H9 (cell line): ENCODE results near the gene C4orf36. TPM values are rescaled to one million over a fixed set of nuclear protein-coding genes. Genes with fewer than 3 reads are reported as not detected.
A peak's percentile ranks its signal among the peaks of the same experiment; 100 is the strongest.

Source experiments
- DNase-seq: peaks from one replicate; pipeline ENCODE4 v3.0.0-alpha.2; 2017
- H2AFZ ChIP-seq: one replicate; pipeline ENCODE4 v1.6.1; 2013; ENCODE audit warnings: mild to moderate bottlenecking, low read length, control low read depth, moderate library complexity
- H2AK5ac ChIP-seq: 2 replicates; pipeline ENCODE4 v1.6.1; 2013; ENCODE audit warnings: low read length, control low read depth, mixed read lengths; ENCODE audit not compliant: insufficient read length
- H2BK120ac ChIP-seq: one replicate; pipeline ENCODE4 v1.6.1; 2013; ENCODE audit warnings: low read depth, mild to moderate bottlenecking, low read length, control low read depth, inconsistent platforms; ENCODE audit not compliant: poor library complexity, severe bottlenecking
- H2BK12ac ChIP-seq: 2 replicates; pipeline ENCODE4 v1.6.1; 2013; ENCODE audit warnings: low read length, control low read depth, mixed read lengths, low read depth; ENCODE audit not compliant: insufficient read length
- H2BK15ac ChIP-seq: 2 replicates; pipeline ENCODE4 v1.6.1; 2013; ENCODE audit warnings: low read depth, low read length, control low read depth
- H2BK20ac ChIP-seq: one replicate; pipeline ENCODE4 v1.6.1; 2013; ENCODE audit warnings: low read depth, mild to moderate bottlenecking, low read length, control low read depth, inconsistent platforms; ENCODE audit not compliant: poor library complexity, severe bottlenecking
- H2BK5ac ChIP-seq: 2 replicates; pipeline ENCODE4 v1.6.1; 2013; ENCODE audit warnings: low read length, control low read depth, mixed read lengths; ENCODE audit not compliant: insufficient read length
- H3K14ac ChIP-seq: 2 replicates; pipeline ENCODE4 v1.6.1; 2013; ENCODE audit warnings: low read length, control low read depth; ENCODE audit not compliant: insufficient read depth
- H3K18ac ChIP-seq: 2 replicates; pipeline ENCODE4 v1.6.1; 2013; ENCODE audit warnings: low read depth, mild to moderate bottlenecking, mixed read lengths, low read length, control low read depth; ENCODE audit not compliant: insufficient read length
- H3K23ac ChIP-seq: 2 replicates; pipeline ENCODE4 v1.6.1; 2013; ENCODE audit warnings: low read length, control low read depth, mixed read lengths, low read depth; ENCODE audit not compliant: insufficient read length
- H3K23me2 ChIP-seq: 2 replicates; pipeline ENCODE4 v1.6.1; 2013; ENCODE audit warnings: low read depth, mild to moderate bottlenecking, mixed read lengths, low read length, control low read depth; ENCODE audit not compliant: insufficient read length, poor library complexity, severe bottlenecking
- H3K27ac ChIP-seq: 2 replicates; pipeline ENCODE4 v1.5.1; 2013; ENCODE audit warnings: low read length, control low read depth, mixed read lengths, low read depth; ENCODE audit not compliant: insufficient read length
- H3K27me3 ChIP-seq: 2 replicates; pipeline ENCODE4 v1.6.1; 2013; ENCODE audit warnings: low read length, control low read depth, inconsistent platforms; ENCODE audit not compliant: insufficient read depth
- H3K4ac ChIP-seq: 2 replicates; pipeline ENCODE4 v1.6.1; 2013; ENCODE audit warnings: low read depth, mild to moderate bottlenecking, control low read depth, inconsistent platforms, low read length, moderate library complexity
- H3K4me1 ChIP-seq: 2 replicates; pipeline ENCODE4 v1.6.1; 2013; ENCODE audit warnings: low read length, control low read depth, inconsistent platforms; ENCODE audit not compliant: insufficient read depth
- H3K4me2 ChIP-seq: 2 replicates; pipeline ENCODE4 v1.6.1; 2013; ENCODE audit warnings: low read length, control low read depth, mixed read lengths; ENCODE audit not compliant: insufficient read length, insufficient read depth
- H3K56ac ChIP-seq: 2 replicates; pipeline ENCODE4 v1.6.1; 2013; ENCODE audit warnings: low read depth, mild to moderate bottlenecking, mixed read lengths, low read length, control low read depth; ENCODE audit not compliant: insufficient read length
- H3K79me1 ChIP-seq: 2 replicates; pipeline ENCODE4 v1.6.1; 2013; ENCODE audit warnings: low read depth, mild to moderate bottlenecking, moderate library complexity, low read length, control low read depth, inconsistent platforms; ENCODE audit not compliant: insufficient read depth, poor library complexity, severe bottlenecking
- H3K79me2 ChIP-seq: 2 replicates; pipeline ENCODE4 v1.6.1; 2013; ENCODE audit warnings: low read length, control low read depth, inconsistent platforms; ENCODE audit not compliant: insufficient read depth
- H3K9ac ChIP-seq: 2 replicates; pipeline ENCODE4 v1.6.1; 2013; ENCODE audit warnings: low read length, control low read depth, mixed read lengths; ENCODE audit not compliant: insufficient read length; ENCODE audit errors: extremely low read depth
- H3K9me3 ChIP-seq: one replicate; pipeline ENCODE4 v1.6.1; 2013; ENCODE audit warnings: low read depth, low read length, inconsistent platforms; ENCODE audit not compliant: control insufficient read depth
- H3T11ph ChIP-seq: one replicate; pipeline ENCODE4 v1.6.1; 2013; ENCODE audit warnings: mild to moderate bottlenecking, low read length, control low read depth, inconsistent platforms
- H4K20me1 ChIP-seq: one replicate; pipeline ENCODE4 v1.6.1; 2013; ENCODE audit not compliant: control insufficient read depth, insufficient read length, insufficient read depth
- H4K5ac ChIP-seq: 2 replicates; pipeline ENCODE4 v1.6.1; 2013; ENCODE audit warnings: low read depth, mild to moderate bottlenecking, mixed read lengths, low read length, control low read depth; ENCODE audit not compliant: insufficient read length
- H4K8ac ChIP-seq: replicated peaks from 2 replicates; pipeline ENCODE4 v1.6.1; 2013; ENCODE audit warnings: low read length, control low read depth, mixed read lengths, low read depth; ENCODE audit not compliant: insufficient read length
- H4K91ac ChIP-seq: 2 replicates; pipeline ENCODE4 v1.6.1; 2013; ENCODE audit warnings: low read depth, mild to moderate bottlenecking, moderate library complexity, mixed read lengths, low read length, control low read depth; ENCODE audit not compliant: insufficient read length
- H3K27ac Mint-ChIP-seq, 3 experiments: 2 replicates in 2 of 3; 3 replicates in 1 of 3; pipeline ENCODE4 v1.8.0; 2020 to 2021; ENCODE audit warnings: mixed read lengths in 3 of 3, mild to moderate bottlenecking in 1 of 3, moderate library complexity in 1 of 3
- H3K27me3 Mint-ChIP-seq: 2 replicates; pipeline ENCODE4 v1.8.0; 2021; ENCODE audit warnings: low read depth, mild to moderate bottlenecking, moderate library complexity, mixed read lengths
- H3K36me3 Mint-ChIP-seq, 3 experiments: 2 replicates in 2 of 3; 3 replicates in 1 of 3; pipeline ENCODE4 v1.8.0; 2020 to 2021; ENCODE audit warnings: low read depth in 3 of 3, mixed read lengths in 3 of 3; ENCODE audit not compliant: insufficient read depth in 1 of 3
- H3K4me1 Mint-ChIP-seq, 2 experiments: 2 replicates each; pipeline ENCODE4 v1.8.0; 2020; ENCODE audit warnings: mixed read lengths in 2 of 2
- H3K4me3 Mint-ChIP-seq, 2 experiments: 2 replicates in 1 of 2; 3 replicates in 1 of 2; pipeline ENCODE4 v1.8.0; 2020 to 2021; ENCODE audit warnings: mild to moderate bottlenecking in 2 of 2, mixed read lengths in 2 of 2, moderate library complexity in 1 of 2
- H3K9me3 Mint-ChIP-seq, 2 experiments: 2 replicates in 1 of 2; 3 replicates in 1 of 2; pipeline ENCODE4 v1.8.0; 2020; ENCODE audit warnings: mild to moderate bottlenecking in 2 of 2, mixed read lengths in 2 of 2, moderate library complexity in 1 of 2
- CTCF ChIP-seq: fragments of 200-600 bp; sonication (generic); conservative IDR thresholded peaks from 3 replicates; pipeline ENCODE4 v1.8.0; 2021; ENCODE audit warnings: antibody characterized with exemption, mild to moderate bottlenecking
- WGBS: extraction: QIAGEN DNeasy Blood & Tissue Kit; methylation state at CpG from one replicate; pipeline ENCODE4 v1.1.7; 2013; ENCODE audit warnings: missing lambda C conversion rate, low lambda C conversion rate, mixed read lengths; ENCODE audit not compliant: insufficient read length; ENCODE audit errors: extremely low coverage; 5-methylcytosine and 5-hydroxymethylcytosine counted together
- long read RNA-seq: library from polyadenylated mRNA; unstranded; transcript quantifications from one replicate; pipeline ENCODE4 v2.0.0, GENCODE V29; 2020
- total RNA-seq: library from RNA; stranded (reverse); gene quantifications from 2 replicates; pipeline ENCODE4 v1.2.1, GENCODE V29; 2021

The C4orf36 gene, protein sequence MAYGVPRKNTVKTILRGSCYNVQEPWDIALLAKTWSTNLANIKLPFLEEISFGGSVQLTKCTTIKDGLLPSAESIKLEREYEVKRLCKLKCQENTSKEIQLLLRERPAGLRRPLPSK
- total RNA-seq, result 1.8 and 2.2 TPM in 2 replicates
- long read RNA-seq, partial matches to known transcripts, result 0 of 2 reads
- long read RNA-seq, other reads (novel, unspliced or antisense), result 0 of 2 reads

GRCh38 chr4:86891762-86892635, at the start of gene C4orf36:
Gene C4orf36, minus strand, starts transcription at chr4:86892422. Its CDS starts 902 bp downstream, at chr4:86891520.
- Histone ChIP-seq H2BK20ac (no peak within 1 kb of the TSS), H3K14ac (peak within 1 kb of the TSS; percentile 97)

More at GRCh38 chr4:86891762-86892635, at the start of gene C4orf36:
- H3K27me3 Mint-ChIP-seq, result peaks cover 15% of the 10 kb centered on the region
- Histone ChIP-seq H4K8ac (no peak within 1 kb of the TSS), H3K79me1 (no peaks in the 10 kb centered on the region), H3K79me2 (no peaks in the 10 kb centered on the region), H2AFZ (peak within 1 kb of the TSS; percentile 67), H4K5ac (peak within 1 kb of the TSS; percentile 50), H3K27ac (peak within 1 kb of the TSS; percentile 9), H4K91ac (no peak within 1 kb of the TSS), H3K27me3 (no peaks in the 10 kb centered on the region), H3K9me3 (no peaks in the 10 kb centered on the region), H3K4me1 (no peaks in the 10 kb centered on the region; the same call in 1 of the 2 replicates), H3K23me2 (peaks cover 5% of the 10 kb centered on the region), H3K56ac (no peak within 1 kb of the TSS), H3K23ac (no peak within 1 kb of the TSS), H2AK5ac (no peak within 1 kb of the TSS), H2BK120ac (no peak within 1 kb of the TSS), H3T11ph (no peak within 1 kb of the TSS), H3K9ac (peak within 1 kb of the TSS; percentile 71), H4K20me1 (no peaks in the 10 kb centered on the region), H3K4me2 (peak within 1 kb of the TSS; percentile 80), H2BK5ac (no peak within 1 kb of the TSS), H2BK15ac (no peak within 1 kb of the TSS), H3K18ac (peak within 1 kb of the TSS; percentile 86), H2BK12ac (no peak within 1 kb of the TSS), H3K4ac (no peak within 1 kb of the TSS; the same call in 1 of the 2 replicates)
- H3K4me3 Mint-ChIP-seq, result peak within 1 kb of the TSS; percentile 85 to 86
- peaks cover 18 to 19% of the 10 kb centered on the region in 2 experiments for H3K4me1 Mint-ChIP-seq
- TF ChIP-seq CTCF, result no peak; the same call in 2 of the 3 replicates
- H3K27ac Mint-ChIP-seq, result peak within 1 kb of the TSS; percentile 50 to 98 (median 83); a peak in 6 of 7 replicates
- WGBS, result no CpG with 5 or more reads among the region's 84 CpGs
- H3K9me3 Mint-ChIP-seq, result no peaks in the 10 kb centered on the region
- H3K36me3 Mint-ChIP-seq, result peaks cover 0 to 10% (median 2%) of the 10 kb centered on the region in 3 experiments; a peak in 3 of 7 replicates
- peak; percentile 86 for DNase-seq
